ENCODE data around the gene TSHZ2. TPM values are rescaled to one million over a fixed set of nuclear protein-coding genes. Genes with fewer than 3 reads are reported as not detected.

Gene TSHZ2
- total and polyA plus RNA-seq, 2 of the 4 experiments (the other 2 are of a cell fraction): under 0.01 to 0.02 TPM

DNA sequence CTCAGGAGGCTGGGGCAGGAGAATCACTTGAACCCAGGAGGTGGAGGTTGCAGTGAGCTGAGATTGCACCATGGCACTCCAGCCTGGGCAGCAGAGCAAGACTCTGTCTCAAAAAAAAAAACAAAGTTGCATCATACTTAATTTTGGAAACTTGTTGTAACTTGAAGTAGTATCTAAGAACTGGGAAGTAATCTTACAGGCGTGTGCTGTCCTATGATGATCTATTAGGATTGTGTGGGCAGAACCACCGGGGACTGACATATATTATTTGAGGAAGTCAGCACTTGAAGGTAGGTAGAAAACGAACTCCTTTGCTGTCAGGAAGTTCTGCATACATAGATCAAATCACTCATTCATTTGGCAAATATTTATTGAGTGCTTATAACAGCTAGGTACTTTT lies 433.0 kb downstream of the TSHZ2 start:
- Histone ChIP-seq H3K27ac (ENCODE audit: insufficient read depth, low read length) (no peak overlapping the region), H4K8ac (ENCODE audit: low read depth in 2 of 2, low read length in 2 of 2) (no peak overlapping the region), H2AK5ac (ENCODE audit: low read depth, low read length) (no peak overlapping the region), H3K4ac (ENCODE audit: low read depth, low read length) (no peak overlapping the region), H3K27me3 (ENCODE audit: control insufficient read depth, insufficient read depth, low read length) (no peaks in the 10 kb centered on the region), H3K18ac (ENCODE audit: low read depth, low read length) (no peak overlapping the region), H3K9me1 (ENCODE audit: insufficient read depth, low read length) (no peaks in the 10 kb centered on the region), H3K14ac (replicated peaks; ENCODE audit: low read depth, low read length) (no peak overlapping the region), H2AK9ac (replicated peaks; ENCODE audit: low read depth, low read length, poor library complexity) (no peak overlapping the region), H3K9ac (ENCODE audit: low read depth, low read length) (no peak overlapping the region), H2BK120ac (ENCODE audit: low read depth, low read length) (no peak overlapping the region), H3K23ac (ENCODE audit: low read depth, low read length) (no peak overlapping the region), H4K5ac (ENCODE audit: low read depth, low read length) (no peak overlapping the region), H2BK15ac (ENCODE audit: low read depth, low read length) (no peak overlapping the region), H3K4me2 (ENCODE audit: low read depth, low read length) (no peak overlapping the region), H3K9me3 (ENCODE audit: control insufficient read depth, insufficient read depth, low read length) (no peaks in the 10 kb centered on the region), H3K79me1 (ENCODE audit: low read depth in 1 of 2, low read length in 2 of 2) (no peaks in the 10 kb centered on the region), H2BK5ac (ENCODE audit: low read depth, low read length, poor library complexity, severe bottlenecking) (no peak overlapping the region), H3K4me3 (ENCODE audit: insufficient read depth, low read depth, low read length) (no peak overlapping the region), H2AFZ (replicated peaks; ENCODE audit: low read length, poor library complexity) (no peak overlapping the region), H3K36me3 (ENCODE audit: control insufficient read depth, insufficient read depth, low read length) (no peaks in the 10 kb centered on the region), H4K20me1 (ENCODE audit: insufficient read depth, low read length) (no peaks in the 10 kb centered on the region), H2BK20ac (ENCODE audit: low read depth, low read length) (no peak overlapping the region), H4K91ac (ENCODE audit: insufficient read depth, low read depth, low read length) (no peak overlapping the region), H3K4me1 (ENCODE audit: control insufficient read depth, insufficient read depth, low read length) (no peaks in the 10 kb centered on the region; the same call in 1 of the 2 replicates), H3K56ac (ENCODE audit: extremely low read depth, insufficient read depth, low read length) (no peak overlapping the region)
- intact Hi-C loops (cut with micrococcal nuclease) (no loop called here), in situ Hi-C loops (cut with MboI; ENCODE audit: low sequenced_read_pairs) (no loop called here), dilution Hi-C loops (cut with HindIII; ENCODE audit: low sequenced_read_pairs, unreplicated experiment) (no loop called here)
- no TSS peak for BruUV-seq (replicated peaks)
- ChIA-PET CTCF (no interaction called here), POLR2A (ENCODE audit: unreplicated experiment) (no interaction called here)
- no CpG with 5 or more reads among the region's 3 CpGs for WGBS, 2 experiments (ENCODE audit: extremely low coverage in 2 of 2, insufficient read length in 1 of 2)
- DNase-seq (no peak), ATAC-seq (ENCODE audit: low read depth) (no peak)
- no peak for TF ChIP-seq MAZ (IDR thresholded peaks at IDR 0.05; ENCODE audit: borderline replicate concordance, low read depth, low read length)
- no peak for TF ChIP-seq CHD1 (IDR thresholded peaks at IDR 0.05; ENCODE audit: low read depth, low read length)
- TF ChIP-seq MAFK (IDR thresholded peaks at IDR 0.05; ENCODE audit: low read depth, low read length): no peak
- TF ChIP-seq RAD21 (IDR thresholded peaks at IDR 0.05; ENCODE audit: low read length): no peak
- no peak for TF ChIP-seq RCOR1 (IDR thresholded peaks at IDR 0.05; ENCODE audit: insufficient replicate concordance, low read length)
- TF ChIP-seq, protein P1, sequence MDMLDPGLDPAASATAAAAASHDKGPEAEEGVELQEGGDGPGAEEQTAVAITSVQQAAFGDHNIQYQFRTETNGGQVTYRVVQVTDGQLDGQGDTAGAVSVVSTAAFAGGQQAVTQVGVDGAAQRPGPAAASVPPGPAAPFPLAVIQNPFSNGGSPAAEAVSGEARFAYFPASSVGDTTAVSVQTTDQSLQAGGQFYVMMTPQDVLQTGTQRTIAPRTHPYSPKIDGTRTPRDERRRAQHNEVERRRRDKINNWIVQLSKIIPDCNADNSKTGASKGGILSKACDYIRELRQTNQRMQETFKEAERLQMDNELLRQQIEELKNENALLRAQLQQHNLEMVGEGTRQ (IDR thresholded peaks at IDR 0.05; ENCODE audit: low read depth, low read length): no peak
- no peak for TF ChIP-seq CEBPB (IDR thresholded peaks at IDR 0.05; ENCODE audit: low read depth, low read length)
- no peak for TF ChIP-seq POLR2A (IDR thresholded peaks at IDR 0.05; ENCODE audit: low read depth, low read length)
- TF ChIP-seq, protein P2, sequence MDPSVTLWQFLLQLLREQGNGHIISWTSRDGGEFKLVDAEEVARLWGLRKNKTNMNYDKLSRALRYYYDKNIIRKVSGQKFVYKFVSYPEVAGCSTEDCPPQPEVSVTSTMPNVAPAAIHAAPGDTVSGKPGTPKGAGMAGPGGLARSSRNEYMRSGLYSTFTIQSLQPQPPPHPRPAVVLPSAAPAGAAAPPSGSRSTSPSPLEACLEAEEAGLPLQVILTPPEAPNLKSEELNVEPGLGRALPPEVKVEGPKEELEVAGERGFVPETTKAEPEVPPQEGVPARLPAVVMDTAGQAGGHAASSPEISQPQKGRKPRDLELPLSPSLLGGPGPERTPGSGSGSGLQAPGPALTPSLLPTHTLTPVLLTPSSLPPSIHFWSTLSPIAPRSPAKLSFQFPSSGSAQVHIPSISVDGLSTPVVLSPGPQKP (IDR thresholded peaks at IDR 0.05; ENCODE audit: borderline replicate concordance, low read depth, low read length): no peak
- no peak for TF ChIP-seq SMC3 (IDR thresholded peaks at IDR 0.05; ENCODE audit: low read depth, low read length)

Measured in IMR-90 (cell line).